ENCODE data around the gene MYZAP.

- TF ChIP-seq EZH2 (IDR thresholded peaks at IDR 0.05; ENCODE audit: low read depth, low read length, severe bottlenecking) (no peak), CTCF (IDR thresholded peaks at IDR 0.05; ENCODE audit: control extremely low read depth in 1 of 3, insufficient read depth in 1 of 3, low read depth in 1 of 3, low read length in 3 of 3) (no peak), TAF1 (IDR thresholded peaks at IDR 0.05; ENCODE audit: low read depth, low read length) (no peak), POLR2A (IDR thresholded peaks at IDR 0.05; ENCODE audit: control extremely low read depth in 1 of 2, low read depth in 2 of 2, low read length in 2 of 2) (no peak), RNF2 (IDR thresholded peaks at IDR 0.05; ENCODE audit: borderline replicate concordance, low read depth, low read length, missing control alignments, poor library complexity, severe bottlenecking) (no peak), ZNF274 (IDR thresholded peaks at IDR 0.05; ENCODE audit: borderline replicate concordance, extremely low read depth, low read length) (no peak)
Observed at GRCh38 chr15:57681011-57681410, 89.3 kb downstream of the MYZAP start.

Measured in H1 (cell line).